Psoas muscle (tissue), 8 donors: ENCODE data around the gene BCAT1. TPM values are rescaled to one million over a fixed set of nuclear protein-coding genes. Genes with fewer than 3 reads are reported as not detected.

ENCODE experiments used
- ATAC-seq, 4 donors: fragments of 200-7000 bp; cut with Tn5 transposase; one replicate each; pipeline ENCODE4 v1.9.1; 2020; ENCODE audit warnings: moderate library complexity in 3 of 4, mild to moderate bottlenecking in 2 of 4
- DNase-seq, 2 donors: peaks; one replicate each; pipeline ENCODE4 v3.0.0-alpha.2; 2020
- H3K27ac ChIP-seq: fragments of 200-600 bp; one replicate; pipeline ENCODE4 v1.8.0; 2022
- H3K27me3 ChIP-seq, 3 donors: fragments of 200-600 bp in 1 of 3; one replicate each; pipeline versions ENCODE4 v1.6.1 to v1.8.0; 2013 to 2022; ENCODE audit warnings: low read length in 2 of 3, mild to moderate bottlenecking in 2 of 3, moderate library complexity in 1 of 3; ENCODE audit not compliant: insufficient read depth in 3 of 3
- H3K36me3 ChIP-seq, 2 donors: fragments of 200-600 bp in 1 of 2; one replicate each; pipeline versions ENCODE4 v1.6.1 to v1.8.0; 2013 to 2022; ENCODE audit warnings: low read depth in 1 of 2, mild to moderate bottlenecking in 1 of 2, moderate library complexity in 1 of 2; ENCODE audit not compliant: insufficient read depth in 1 of 2
- H3K4me1 ChIP-seq: fragments of 200-600 bp; one replicate; pipeline ENCODE4 v1.8.0; 2022
- H3K4me3 ChIP-seq: fragments of 200-600 bp; one replicate; pipeline ENCODE4 v1.8.0; 2022; ENCODE audit warnings: mild to moderate bottlenecking
- H3K9me3 ChIP-seq: fragments of 200-600 bp; one replicate; pipeline ENCODE4 v1.8.0; 2022
- WGBS, 3 donors: extraction: QIAGEN DNeasy Blood & Tissue Kit; methylation state at CpG; one replicate each; pipeline versions ENCODE4 v1.1.6 to v1.1.7; 2013; 5-methylcytosine and 5-hydroxymethylcytosine counted together
- intact Hi-C, 2 donors: fragments of 100-400 bp; cut with DNase I; formaldehyde crosslinking; loops; one replicate each; pipeline versions ENCODE4 v1.11.0 to v1.14.2; 2022
- polyA plus RNA-seq, 3 donors: library from polyadenylated mRNA; stranded (reverse); fragments of 200-250 nt; gene quantifications; one replicate each; pipeline ENCODE4 v1.2.3, GENCODE V29; 2013
- total RNA-seq, 4 donors: library from RNA; stranded (reverse); fragmentation: NEBNext Ultra II Directional in 2 of 4; extraction: Animal tissue kit (Norgen Biotek cat#: 25700) in 2 of 4; gene quantifications; one replicate each; pipeline versions ENCODE4 v1.2.1 to v1.2.4, GENCODE V29; 2021 to 2023
- TF ChIP-seq, protein P1 (sequence below): fragments of 200-600 bp; IDR thresholded peaks from one replicate; pipeline ENCODE4 v1.8.0; 2022; ENCODE audit warnings: antibody characterized with exemption
- donor health status: healthy with polysubstance abuse.
- donor health status: DM: no; HTN: no; CAD: no; lungs with moderate emphysema.
- donor health status: Bipolar disorder and iron deficiency.
- donor health status: healthy.
- donor health status: DM: yes; HTN: yes; CAD: no.
- donor health status: DM: no; HTN: no; CAD: no.
- donor health status: DM: no; HTN: no; CAD: no.
- donor health status: DM: yes; HTN: yes; CAD: no.

Gene BCAT1
- total and polyA plus RNA-seq, 7 donors, result 0.30 to 3.8 (median 2.7) TPM

DNA sequence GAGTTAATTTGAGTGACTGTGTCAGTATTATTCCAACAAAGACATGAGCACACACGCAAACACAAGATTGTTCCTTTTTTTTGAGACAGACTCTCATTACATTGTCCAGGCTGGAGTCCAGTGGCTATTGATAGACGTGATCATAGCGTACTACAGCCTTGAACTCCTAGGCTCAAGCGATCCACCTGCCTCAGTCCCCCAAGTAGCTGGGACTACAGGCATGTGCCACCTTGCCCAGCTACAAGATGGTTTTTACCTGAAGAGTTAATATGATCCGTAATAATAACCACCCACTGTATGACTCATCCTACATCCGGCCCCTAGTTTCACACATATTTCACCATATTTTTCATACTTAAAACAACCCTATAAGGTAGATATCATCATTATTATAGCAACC lies 26.8 kb downstream of the BCAT1 start:
- H3K27ac ChIP-seq, result no peak overlapping the region
- ATAC-seq (no peak), DNase-seq (no peak)
- H3K36me3 ChIP-seq, result no peaks in the 10 kb centered on the region
- 79 to 87% (median 87%) methylated on average over 6 of the region's 6 CpGs for WGBS, 3 donors
- no peaks in the 10 kb centered on the region for H3K9me3 ChIP-seq
- TF ChIP-seq, protein P1, sequence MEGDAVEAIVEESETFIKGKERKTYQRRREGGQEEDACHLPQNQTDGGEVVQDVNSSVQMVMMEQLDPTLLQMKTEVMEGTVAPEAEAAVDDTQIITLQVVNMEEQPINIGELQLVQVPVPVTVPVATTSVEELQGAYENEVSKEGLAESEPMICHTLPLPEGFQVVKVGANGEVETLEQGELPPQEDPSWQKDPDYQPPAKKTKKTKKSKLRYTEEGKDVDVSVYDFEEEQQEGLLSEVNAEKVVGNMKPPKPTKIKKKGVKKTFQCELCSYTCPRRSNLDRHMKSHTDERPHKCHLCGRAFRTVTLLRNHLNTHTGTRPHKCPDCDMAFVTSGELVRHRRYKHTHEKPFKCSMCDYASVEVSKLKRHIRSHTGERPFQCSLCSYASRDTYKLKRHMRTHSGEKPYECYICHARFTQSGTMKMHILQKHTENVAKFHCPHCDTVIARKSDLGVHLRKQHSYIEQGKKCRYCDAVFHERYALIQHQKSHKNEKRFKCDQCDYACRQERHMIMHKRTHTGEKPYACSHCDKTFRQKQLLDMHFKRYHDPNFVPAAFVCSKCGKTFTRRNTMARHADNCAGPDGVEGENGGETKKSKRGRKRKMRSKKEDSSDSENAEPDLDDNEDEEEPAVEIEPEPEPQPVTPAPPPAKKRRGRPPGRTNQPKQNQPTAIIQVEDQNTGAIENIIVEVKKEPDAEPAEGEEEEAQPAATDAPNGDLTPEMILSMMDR, result no peak
- H3K4me3 ChIP-seq, result no peak overlapping the region
- no peaks in the 10 kb centered on the region for H3K27me3 ChIP-seq
- intact Hi-C loops, result loop anchor here in 1 of 2 donors (1.0 kb wide), 1 partner anchor 13 kb away; no protein-coding TSS in a partner anchor
- no peaks in the 10 kb centered on the region for H3K4me1 ChIP-seq

DNA sequence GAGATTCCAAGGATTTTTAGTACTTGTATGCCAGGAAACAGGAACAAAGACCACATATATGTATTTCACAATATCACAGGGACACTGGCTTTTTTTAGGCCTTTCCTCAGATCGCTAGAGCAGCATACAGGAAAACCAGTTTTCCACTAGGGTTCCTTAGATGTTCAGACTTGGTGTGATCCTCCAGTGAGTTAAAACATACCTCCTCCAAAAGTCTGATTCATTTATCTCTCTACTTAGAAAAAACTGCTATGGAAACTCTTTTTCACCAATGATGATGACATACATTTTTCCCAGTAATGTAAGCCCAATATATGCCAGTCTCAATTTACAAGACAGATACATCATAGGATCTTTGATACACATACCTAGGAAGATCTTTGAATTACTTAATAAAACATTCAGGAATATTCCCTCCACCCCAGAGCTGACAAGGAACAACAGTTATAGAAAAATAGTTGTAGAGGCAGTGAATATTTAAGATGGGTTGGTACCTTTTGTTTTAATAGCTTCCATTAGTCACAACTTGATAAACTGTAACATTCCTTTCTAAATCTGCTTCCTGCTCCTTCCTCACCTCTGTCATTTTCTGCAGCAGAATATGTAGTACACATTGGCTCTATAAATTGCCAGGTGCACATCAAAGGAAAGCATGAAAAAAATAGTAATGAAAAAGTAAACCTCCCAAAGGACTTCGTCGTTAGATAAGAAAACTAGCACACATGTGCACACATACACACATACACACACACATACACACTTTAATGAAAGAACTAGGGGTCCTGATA lies 27.5 kb downstream of the BCAT1 start:
- no peak overlapping the region for H3K27ac ChIP-seq
- no peaks in the 10 kb centered on the region for H3K27me3 ChIP-seq
- H3K4me3 ChIP-seq, result no peak overlapping the region
- TF ChIP-seq, protein P1, result no peak
- no peaks in the 10 kb centered on the region for H3K9me3 ChIP-seq
- no peaks in the 10 kb centered on the region for H3K36me3 ChIP-seq
- ATAC-seq (no peak), DNase-seq (no peak)
- intact Hi-C loops, result loop anchor here in 1 of 2 donors (1.0 kb wide), 1 partner anchor 14 kb away; no protein-coding TSS in a partner anchor
- WGBS, 3 donors, result 71 to 77% (median 74%) methylated on average over 3 of the region's 3 CpGs
- H3K4me1 ChIP-seq, result no peaks in the 10 kb centered on the region

DNA sequence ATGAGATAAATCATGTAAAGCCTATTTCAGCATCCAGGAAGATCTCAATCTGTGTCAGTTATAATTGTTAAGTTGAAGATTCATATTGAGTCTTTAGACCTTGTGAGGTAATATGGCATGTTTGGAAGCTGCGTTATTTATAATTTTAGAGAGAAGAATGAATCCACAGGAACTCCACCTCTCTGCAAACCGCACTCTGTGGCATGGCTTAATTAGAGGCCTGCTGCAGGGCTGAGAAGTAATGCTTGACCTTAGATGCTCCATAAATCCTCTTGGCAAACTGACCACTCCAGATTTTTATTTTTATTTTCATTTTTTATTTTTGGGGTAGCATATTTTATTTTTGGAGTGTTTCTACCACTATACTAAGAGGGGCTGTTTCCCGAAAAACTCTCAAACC lies 28.8 kb downstream of the BCAT1 start:
- intact Hi-C loops, result no loop called here

DNA sequence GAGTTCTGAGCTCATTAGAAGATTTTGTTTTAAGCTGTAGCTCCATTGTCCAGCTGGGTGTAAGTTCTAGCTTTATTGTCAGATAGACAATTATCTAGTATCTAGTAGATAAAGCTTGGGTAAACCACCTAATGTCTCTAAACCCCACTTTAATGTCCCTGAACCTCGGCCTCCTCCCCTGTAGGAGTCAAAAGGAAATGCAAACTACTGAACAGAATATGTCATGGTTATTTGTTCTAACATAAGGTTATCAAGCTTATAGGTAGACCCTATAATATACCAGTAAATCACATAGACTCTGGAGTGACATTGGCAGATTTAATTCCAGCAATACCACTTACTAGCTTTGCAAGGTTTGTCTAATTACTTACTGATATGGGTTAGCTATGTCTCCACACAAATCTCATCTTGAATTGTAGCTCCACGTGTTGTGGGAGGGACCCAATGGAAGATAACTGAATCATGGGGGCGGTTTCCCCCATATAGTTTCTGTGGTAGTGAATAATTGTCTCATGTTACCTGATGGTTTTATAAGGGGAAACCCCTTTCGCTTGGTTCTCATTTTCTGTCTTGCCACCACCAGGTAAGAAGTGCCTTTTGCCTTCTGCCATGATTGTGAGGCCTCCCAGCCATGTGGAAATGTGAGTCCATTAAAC lies 29.4 kb downstream of the BCAT1 start:
- no peak overlapping the region for H3K27ac ChIP-seq
- no peaks in the 10 kb centered on the region for H3K36me3 ChIP-seq
- no peaks in the 10 kb centered on the region for H3K9me3 ChIP-seq
- no peak overlapping the region for H3K4me3 ChIP-seq
- H3K4me1 ChIP-seq, result no peaks in the 10 kb centered on the region
- DNase-seq (no peak), ATAC-seq (no peak)
- TF ChIP-seq, protein P1, result no peak
- intact Hi-C loops, result no loop called here
- 71 to 86% (median 73%) methylated on average over 4 of the region's 4 CpGs for WGBS, 3 donors
- H3K27me3 ChIP-seq, result no peaks in the 10 kb centered on the region

More for the DNA sequence above, 28.8 kb downstream of the BCAT1 start:
- 63 to 83% (median 79%) methylated on average over 3 of the region's 3 CpGs for WGBS, 3 donors
- H3K9me3 ChIP-seq, result no peaks in the 10 kb centered on the region
- H3K27me3 ChIP-seq, result no peaks in the 10 kb centered on the region
- no peaks in the 10 kb centered on the region for H3K4me1 ChIP-seq
- no peaks in the 10 kb centered on the region for H3K36me3 ChIP-seq
- TF ChIP-seq, protein P1, result no peak
- DNase-seq, result no peak
- H3K27ac ChIP-seq, result no peak overlapping the region
- no peak for ATAC-seq
- H3K4me3 ChIP-seq, result no peak overlapping the region
